ENCODE measurements around the gene CDKL1.
"Not testable (repeated sequence)": the region's sequence is repeated elsewhere in the genome, so short reads cannot be mapped to it uniquely, and the experiment has no call there.

CDKL1 gene

GRCh38 chr14:50333014-50333509, 63.6 kb downstream of the CDKL1 start:
- no peak for DNase-seq (ENCODE audit: low read depth)

- no peak for DNase-seq (ENCODE audit: low read depth)
These were observed 65.1 kb downstream of the CDKL1 start for GRCh38 chr14:50331596-50331995.

- peak; percentile 83 for DNase-seq (ENCODE audit: low read depth)
These were observed 75.5 kb downstream of the CDKL1 start for GRCh38 chr14:50321009-50321660.

- no peak for DNase-seq (ENCODE audit: low read depth)
These were observed 76.4 kb downstream of the CDKL1 start for GRCh38 chr14:50320283-50320682.

GRCh38 chr14:50319721-50320120, 77.0 kb downstream of the CDKL1 start:
- no peak for DNase-seq (ENCODE audit: low read depth)

GRCh38 chr14:50319293-50319692, 77.4 kb downstream of the CDKL1 start:
- DNase-seq (ENCODE audit: low read depth), result no peak

- no peak for DNase-seq (ENCODE audit: low read depth)
These were observed 78.6 kb downstream of the CDKL1 start for GRCh38 chr14:50318031-50318626.

GRCh38 chr14:50314098-50314497, 82.6 kb downstream of the CDKL1 start:
- DNase-seq (ENCODE audit: low read depth), result not testable (repeated sequence)

- DNase-seq (ENCODE audit: low read depth), result no peak
These were observed 84.0 kb downstream of the CDKL1 start for GRCh38 chr14:50312734-50313054.

- peak; percentile 78 for DNase-seq (ENCODE audit: low read depth)
These were observed 84.5 kb downstream of the CDKL1 start, which contains the start of the genes DMAC2L and L2HGDH for GRCh38 chr14:50311972-50312733. TSS of gene DMAC2L (plus strand) at chr14:50312324. CDS start at chr14:50321488, 9,164 bp downstream. TSS of gene L2HGDH (minus strand) at chr14:50312229. CDS start at chr14:50312150, 79 bp downstream.

GRCh38 chr14:50311337-50311971, 85.2 kb downstream of the CDKL1 start:
- no peak for DNase-seq (ENCODE audit: low read depth)

GRCh38 chr14:50310445-50310844, 86.2 kb downstream of the CDKL1 start:
- DNase-seq (ENCODE audit: low read depth), result no peak

- no peak for DNase-seq (ENCODE audit: low read depth)
These were observed 88.2 kb downstream of the CDKL1 start for GRCh38 chr14:50308363-50308915.

GRCh38 chr14:50303744-50304471, 92.8 kb downstream of the CDKL1 start:
- no peak for DNase-seq (ENCODE audit: low read depth)

- DNase-seq (ENCODE audit: low read depth), result no peak
These were observed 94.8 kb downstream of the CDKL1 start for GRCh38 chr14:50301914-50302313.

- DNase-seq (ENCODE audit: low read depth), result no peak
These were observed 97.1 kb downstream of the CDKL1 start for GRCh38 chr14:50299585-50299984.

GRCh38 chr14:50290306-50290705, 106.4 kb downstream of the CDKL1 start:
- DNase-seq (ENCODE audit: low read depth), result no peak

- no peak for DNase-seq (ENCODE audit: low read depth)
These were observed 108.5 kb downstream of the CDKL1 start for GRCh38 chr14:50288146-50288545.

- DNase-seq (ENCODE audit: low read depth), result no peak
These were observed 110.8 kb downstream of the CDKL1 start for GRCh38 chr14:50285861-50286260.
